Body of pancreas (tissue), 4 donors: ENCODE measurements around the gene AGPAT3.

Experiments used
- CTCF ChIP-seq, 7 experiments: fragments of 450-650 bp in 4 of 7; fragments of 200-600 bp in 3 of 7; sonication (generic) in 3 of 7; IDR thresholded peaks; one replicate each; pipeline ENCODE4 v1.5.1; 2016 to 2019; ENCODE audit warnings: antibody characterized with exemption in 7 of 7
- POLR2A ChIP-seq, 3 donors: fragments of 450-650 bp; IDR thresholded peaks; one replicate each; pipeline ENCODE4 v1.6.1; 2016; ENCODE audit warnings: antibody characterized with exemption in 3 of 3, mild to moderate bottlenecking in 2 of 3

- TF ChIP-seq CTCF (IDR thresholded peaks at IDR 0.05) (no peak), POLR2A (IDR thresholded peaks at IDR 0.05) (no peak)
These were observed 106.9 kb downstream of the AGPAT3 start for GRCh38 chr21:43971992-43972255.
